Measurements from ENCODE around the gene NUDT6.
"Not testable (repeated sequence)": the region's sequence is repeated elsewhere in the genome, so short reads cannot be mapped to it uniquely, and the experiment has no call there.

The NUDT6 gene

DNA sequence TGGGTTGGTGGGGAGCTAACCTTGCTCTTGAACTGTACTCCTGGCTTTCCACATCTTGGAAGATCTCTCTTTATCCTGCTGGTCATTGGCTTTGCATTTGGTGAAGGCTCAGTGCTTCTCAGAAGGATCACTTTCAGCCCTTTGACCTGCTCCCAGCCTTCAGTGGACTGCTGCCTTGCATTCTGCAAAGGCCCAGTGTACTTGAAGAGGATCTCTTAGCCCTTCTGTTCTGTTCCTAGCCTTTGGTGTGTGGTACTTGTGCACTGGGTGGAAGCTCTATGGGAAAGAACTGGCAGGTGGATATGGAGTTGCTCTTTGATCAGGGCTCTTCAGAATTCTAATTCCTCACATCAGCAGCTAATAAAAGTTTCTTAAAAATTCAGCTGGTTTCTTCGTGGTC is 49.3 kb downstream of the NUDT6 start:
- DNase-seq, result no peak

DNA sequence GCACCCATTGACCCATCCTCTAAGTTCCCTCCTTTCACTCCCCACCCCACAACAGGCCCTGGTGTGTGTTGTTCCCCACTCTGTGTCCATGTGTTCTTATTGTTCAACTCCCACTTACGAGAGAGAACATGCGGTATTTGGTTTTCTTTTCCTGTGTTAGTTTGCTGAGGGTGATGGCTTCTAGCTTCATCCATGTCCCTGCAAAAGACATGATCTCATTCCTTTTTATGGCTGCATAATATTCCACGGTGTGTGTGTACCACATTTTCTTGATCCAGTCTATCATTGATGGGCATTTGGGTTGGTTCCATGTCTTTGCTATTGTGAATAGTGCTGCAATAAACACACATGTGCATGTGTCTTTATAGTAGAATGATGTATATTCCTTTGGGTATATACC is 54.2 kb downstream of the NUDT6 start:
- not testable (repeated sequence) for DNase-seq

DNA sequence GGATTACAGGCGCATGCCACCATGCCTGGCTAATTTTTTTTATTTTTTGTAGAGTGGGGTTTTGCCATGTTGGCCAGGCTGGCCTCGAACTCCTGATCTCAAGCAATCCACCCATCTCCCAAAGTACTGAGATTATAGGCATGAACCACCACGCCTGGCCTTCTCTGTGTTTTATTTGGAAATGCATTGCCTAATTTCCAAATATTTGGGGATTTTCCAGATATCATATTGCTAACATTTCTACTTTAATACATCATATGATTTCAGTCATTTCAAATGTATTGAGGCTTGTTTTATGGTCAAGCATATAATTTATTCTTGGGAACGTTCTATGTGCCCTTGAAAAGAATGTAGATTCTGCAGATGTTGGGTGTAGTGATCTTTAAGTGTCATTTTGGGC is 57.0 kb downstream of the NUDT6 start:
- no peak for DNase-seq

DNA sequence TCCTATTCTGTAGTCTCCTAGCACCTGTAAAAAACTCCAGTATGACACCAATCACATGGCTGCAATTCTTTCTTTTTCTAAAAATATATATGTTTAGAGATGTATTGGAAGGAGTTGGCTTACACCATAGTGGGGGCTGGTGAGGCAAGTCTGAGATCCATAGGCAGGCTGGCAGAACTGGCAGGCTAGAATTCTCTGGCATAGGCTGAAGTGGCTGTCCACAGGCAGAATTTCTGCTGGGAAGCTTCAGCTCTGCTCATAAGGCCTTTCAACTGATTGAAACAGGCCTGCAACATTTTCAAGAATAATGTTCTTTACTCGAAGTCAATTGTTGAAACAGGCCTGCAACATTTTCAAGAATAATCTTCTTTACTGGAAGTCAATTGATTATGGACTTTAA is 58.8 kb downstream of the NUDT6 start:
- no peak for DNase-seq

- DNase-seq, result no peak
These were observed 61.0 kb downstream of the NUDT6 start for GRCh38 chr4:122861172-122861943.

DNA sequence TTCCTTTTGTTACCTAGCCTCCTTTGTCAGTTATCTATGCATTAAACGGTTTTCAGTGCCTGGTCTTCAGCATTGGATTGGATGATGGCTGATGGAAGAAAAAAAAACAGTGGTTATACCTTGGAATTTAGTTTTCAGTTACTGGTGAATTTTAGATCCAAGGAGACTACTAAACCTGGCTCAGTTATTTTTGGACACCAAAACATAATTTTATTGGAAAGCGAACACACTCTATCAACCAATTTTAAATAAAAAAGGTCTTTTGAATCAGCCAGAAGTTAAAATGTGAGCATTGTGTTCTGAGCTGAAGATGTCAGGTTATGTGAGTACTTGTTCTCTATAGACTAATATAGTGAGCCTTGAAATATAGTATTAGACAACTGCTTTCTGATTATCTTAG is 63.7 kb downstream of the NUDT6 start:
- DNase-seq, result no peak

GRCh38 chr4:122857160-122857559 is 65.2 kb downstream of the NUDT6 start:
- DNase-seq, result no peak

DNA sequence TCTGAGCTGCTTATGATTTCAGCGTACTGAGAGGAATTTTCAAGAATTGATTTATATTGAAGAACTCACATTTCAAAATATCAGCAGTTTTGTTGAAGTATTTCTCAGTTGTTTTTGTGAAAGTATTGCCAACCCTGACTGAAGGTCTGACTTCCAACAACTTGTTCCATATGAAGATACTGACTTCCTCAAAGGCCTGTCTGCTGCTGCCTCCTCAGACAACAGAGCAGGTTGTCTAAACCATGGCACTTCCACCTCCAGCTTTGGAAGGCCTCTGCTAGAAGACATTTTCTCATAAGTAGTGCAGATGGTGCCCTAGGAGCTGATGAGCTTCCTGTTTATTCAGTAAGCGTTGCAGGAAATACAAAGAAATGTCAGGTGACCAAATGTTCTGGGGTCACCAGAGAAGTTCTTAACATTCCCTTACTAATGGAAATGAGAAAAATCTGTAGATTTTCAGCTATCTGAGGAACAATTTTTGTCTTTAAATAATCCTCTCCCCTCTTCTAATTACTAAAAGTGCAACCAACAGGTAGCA is 67.0 kb downstream of the NUDT6 start:
- DNase-seq, result no peak

DNA sequence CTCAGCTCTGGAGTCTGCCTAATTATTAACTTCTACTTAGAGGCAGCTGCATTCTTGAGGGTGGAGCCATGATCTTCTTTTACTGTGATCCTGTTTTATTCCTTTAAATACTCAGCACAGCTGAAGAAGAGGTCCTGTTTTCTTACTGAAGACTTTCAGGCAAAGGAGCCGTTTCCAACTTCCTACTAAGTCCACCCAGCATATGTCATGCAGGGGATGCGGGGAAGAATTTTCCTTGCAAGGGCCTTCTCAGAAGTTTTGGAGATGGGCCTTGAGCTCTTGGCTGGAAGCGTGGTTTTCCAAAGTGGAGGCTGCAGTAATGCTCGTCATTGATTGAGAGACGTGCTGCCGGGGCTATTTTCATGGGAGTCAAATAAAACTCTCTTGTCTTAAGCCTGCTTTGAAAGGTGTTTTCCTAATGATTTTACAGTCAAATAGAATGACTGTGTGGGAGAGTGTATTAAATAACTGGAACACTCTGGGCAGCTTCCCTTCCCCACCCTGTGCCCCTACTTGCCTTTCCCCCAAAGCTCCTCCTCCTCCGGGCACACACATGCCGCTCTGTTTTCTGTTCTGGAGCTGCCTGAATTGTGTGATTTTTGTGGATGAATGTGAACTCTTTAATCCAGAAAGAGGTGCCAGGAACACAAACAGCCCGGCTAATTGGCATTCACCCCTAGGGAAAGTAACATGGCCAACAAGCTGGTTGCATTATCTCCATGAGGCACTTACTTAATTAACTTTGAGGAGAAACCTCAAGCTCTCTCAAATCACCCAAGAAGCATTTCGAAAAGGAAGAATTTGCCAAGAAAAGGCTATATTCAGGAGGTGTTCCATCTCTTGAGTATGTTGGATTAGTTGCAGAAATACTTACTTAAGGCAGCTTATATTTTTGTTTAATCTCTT is 67.7 kb downstream of the NUDT6 start:
- no peak for DNase-seq

DNA sequence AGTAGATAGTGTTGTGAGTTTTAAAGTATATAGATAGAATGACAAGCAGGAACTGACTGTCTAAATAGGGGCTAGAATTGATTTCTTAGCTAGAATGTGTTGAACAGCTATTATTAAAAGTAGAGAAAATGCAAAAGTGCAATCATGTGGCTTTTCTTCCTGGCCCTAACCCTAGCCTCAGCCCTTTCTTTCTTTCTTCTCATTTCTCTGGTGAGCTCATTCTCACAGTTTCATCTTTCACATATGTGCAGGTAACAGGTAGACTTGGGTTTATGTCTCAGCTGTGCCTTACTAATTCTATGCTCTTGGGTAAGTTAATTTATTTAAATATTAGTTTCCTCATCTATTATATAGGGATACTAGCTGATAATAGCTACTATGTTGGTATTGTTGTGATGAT is 70.8 kb downstream of the NUDT6 start:
- DNase-seq, result no peak

DNA sequence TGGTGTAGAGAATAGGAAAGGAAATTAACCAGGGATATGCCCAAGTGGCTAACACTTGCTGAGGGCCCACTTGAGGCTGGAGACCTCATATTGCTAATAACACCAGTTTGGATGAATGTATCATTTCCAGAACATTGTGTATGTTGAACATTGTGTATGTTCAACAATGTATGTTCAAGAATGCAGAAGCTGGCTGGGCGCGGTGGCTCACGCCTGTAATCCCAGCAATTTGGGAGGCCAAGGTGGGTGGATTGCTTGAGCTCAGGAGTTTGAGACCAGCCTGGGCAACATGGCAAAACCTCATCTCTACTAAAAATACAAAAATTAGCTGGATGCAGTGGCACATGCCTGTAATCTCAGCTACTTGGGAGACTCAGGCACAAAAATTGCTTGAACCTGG is 72.6 kb downstream of the NUDT6 start:
- DNase-seq, result not testable (repeated sequence)

- no peak for DNase-seq
These were observed 74.5 kb downstream of the NUDT6 start for GRCh38 chr4:122847931-122848330.

GRCh38 chr4:122845760-122846159 is 76.6 kb downstream of the NUDT6 start:
- no peak for DNase-seq

DNA sequence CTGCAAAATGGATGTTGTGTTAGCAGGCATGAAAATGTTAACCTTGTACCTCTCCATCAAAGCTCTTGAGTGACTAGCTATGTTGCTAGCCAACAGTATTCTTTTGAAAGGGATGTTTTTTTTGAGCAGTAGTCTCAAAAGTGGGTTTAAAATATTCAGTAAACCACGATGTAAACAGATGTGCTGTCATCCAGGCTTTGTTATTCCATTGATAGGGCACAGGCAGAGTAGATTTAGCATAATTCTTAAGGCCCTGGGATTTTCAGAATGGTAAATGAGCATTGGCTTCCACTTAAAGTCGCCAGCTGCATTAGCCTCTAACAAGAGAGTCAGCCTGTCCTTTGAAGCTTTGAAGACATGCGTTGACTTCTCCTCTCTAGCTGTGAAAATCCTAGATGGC is 77.3 kb downstream of the NUDT6 start:
- no peak for DNase-seq

- DNase-seq, result not testable (repeated sequence)
These were observed 78.0 kb downstream of the NUDT6 start for GRCh38 chr4:122844391-122844790.

GRCh38 chr4:122842984-122843531 is 79.3 kb downstream of the NUDT6 start:
- DNase-seq, result no peak
